ENCODE results near the gene TTC39B.

Gene TTC39B

DNA sequence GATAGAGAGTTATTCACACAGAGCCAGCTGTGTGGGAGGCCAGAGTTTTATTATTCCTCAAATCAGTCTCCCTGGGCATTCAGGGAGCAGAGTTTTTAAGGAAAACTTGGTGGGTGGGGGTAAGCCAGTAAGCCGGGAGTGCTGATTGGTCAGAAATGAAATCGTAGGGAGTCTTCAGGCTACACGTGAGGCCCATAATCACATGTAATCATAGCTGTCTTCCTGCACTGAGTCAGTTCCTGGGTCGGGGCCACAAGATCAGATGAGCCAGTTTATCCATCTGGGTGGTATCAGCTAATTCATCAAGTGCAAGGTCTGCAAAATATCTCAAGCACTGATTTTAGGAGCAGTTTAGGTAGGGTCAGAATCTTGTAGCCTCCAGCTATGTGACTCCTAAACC is 10.8 kb upstream of the TTC39B start:
- Histone ChIP-seq H3K27ac (no peak overlapping the region), H3K4me1 (ENCODE audit: low read depth, poor library complexity, severe bottlenecking) (no peaks in the 10 kb centered on the region), H3K9ac (no peak overlapping the region), H2AFZ (ENCODE audit: low read depth) (no peak overlapping the region), H3K4me3 (IDR thresholded peaks at IDR 0.05; ENCODE audit: insufficient read depth, low read depth, low read length) (no peak overlapping the region), H3K79me2 (ENCODE audit: insufficient read depth, low read depth) (no peaks in the 10 kb centered on the region), H3K27me3 (ENCODE audit: insufficient read depth, low read depth) (no peaks in the 10 kb centered on the region), H3K4me2 (no peak overlapping the region), H4K20me1 (ENCODE audit: insufficient read depth) (no peaks in the 10 kb centered on the region), H3K36me3 (ENCODE audit: insufficient read depth) (no peaks in the 10 kb centered on the region)
- TF ChIP-seq, protein P1, sequence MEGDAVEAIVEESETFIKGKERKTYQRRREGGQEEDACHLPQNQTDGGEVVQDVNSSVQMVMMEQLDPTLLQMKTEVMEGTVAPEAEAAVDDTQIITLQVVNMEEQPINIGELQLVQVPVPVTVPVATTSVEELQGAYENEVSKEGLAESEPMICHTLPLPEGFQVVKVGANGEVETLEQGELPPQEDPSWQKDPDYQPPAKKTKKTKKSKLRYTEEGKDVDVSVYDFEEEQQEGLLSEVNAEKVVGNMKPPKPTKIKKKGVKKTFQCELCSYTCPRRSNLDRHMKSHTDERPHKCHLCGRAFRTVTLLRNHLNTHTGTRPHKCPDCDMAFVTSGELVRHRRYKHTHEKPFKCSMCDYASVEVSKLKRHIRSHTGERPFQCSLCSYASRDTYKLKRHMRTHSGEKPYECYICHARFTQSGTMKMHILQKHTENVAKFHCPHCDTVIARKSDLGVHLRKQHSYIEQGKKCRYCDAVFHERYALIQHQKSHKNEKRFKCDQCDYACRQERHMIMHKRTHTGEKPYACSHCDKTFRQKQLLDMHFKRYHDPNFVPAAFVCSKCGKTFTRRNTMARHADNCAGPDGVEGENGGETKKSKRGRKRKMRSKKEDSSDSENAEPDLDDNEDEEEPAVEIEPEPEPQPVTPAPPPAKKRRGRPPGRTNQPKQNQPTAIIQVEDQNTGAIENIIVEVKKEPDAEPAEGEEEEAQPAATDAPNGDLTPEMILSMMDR (conservative IDR thresholded peaks at IDR 0.05; ENCODE audit: low read depth, low read length) = no peak

DNA sequence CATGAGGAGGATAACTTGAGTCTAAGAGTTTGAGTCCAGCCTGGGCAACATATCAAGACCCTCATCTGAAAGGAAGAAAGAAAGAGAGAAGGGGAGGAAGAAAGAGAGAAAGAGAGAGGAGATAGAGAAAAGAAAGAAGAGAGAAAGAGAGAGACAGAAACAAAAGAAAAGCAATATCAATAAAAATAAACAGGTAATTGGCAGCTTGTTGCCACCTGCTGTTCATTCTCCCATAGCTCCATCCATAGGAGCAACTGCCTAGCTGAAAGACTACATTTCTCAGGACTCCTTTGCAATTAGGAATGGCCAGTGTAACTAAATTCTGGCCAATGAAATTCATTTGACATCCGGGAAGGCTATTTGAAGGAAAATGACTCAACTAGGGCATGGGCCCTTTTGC is 4.6 kb upstream of the TTC39B start:
- Histone ChIP-seq H3K9ac (no peak overlapping the region), H3K27ac (no peak overlapping the region), H4K20me1 (ENCODE audit: insufficient read depth) (no peaks in the 10 kb centered on the region), H3K27me3 (ENCODE audit: insufficient read depth, low read depth) (no peaks in the 10 kb centered on the region), H3K79me2 (ENCODE audit: insufficient read depth, low read depth) (no peaks in the 10 kb centered on the region), H3K4me3 (IDR thresholded peaks at IDR 0.05; ENCODE audit: insufficient read depth, low read depth, low read length) (no peak overlapping the region), H2AFZ (ENCODE audit: low read depth) (no peak overlapping the region), H3K36me3 (ENCODE audit: insufficient read depth) (no peaks in the 10 kb centered on the region), H3K4me2 (no peak overlapping the region), H3K4me1 (ENCODE audit: low read depth, poor library complexity, severe bottlenecking) (no peaks in the 10 kb centered on the region)
- TF ChIP-seq, protein P1 (conservative IDR thresholded peaks at IDR 0.05; ENCODE audit: low read depth, low read length) = no peak

DNA sequence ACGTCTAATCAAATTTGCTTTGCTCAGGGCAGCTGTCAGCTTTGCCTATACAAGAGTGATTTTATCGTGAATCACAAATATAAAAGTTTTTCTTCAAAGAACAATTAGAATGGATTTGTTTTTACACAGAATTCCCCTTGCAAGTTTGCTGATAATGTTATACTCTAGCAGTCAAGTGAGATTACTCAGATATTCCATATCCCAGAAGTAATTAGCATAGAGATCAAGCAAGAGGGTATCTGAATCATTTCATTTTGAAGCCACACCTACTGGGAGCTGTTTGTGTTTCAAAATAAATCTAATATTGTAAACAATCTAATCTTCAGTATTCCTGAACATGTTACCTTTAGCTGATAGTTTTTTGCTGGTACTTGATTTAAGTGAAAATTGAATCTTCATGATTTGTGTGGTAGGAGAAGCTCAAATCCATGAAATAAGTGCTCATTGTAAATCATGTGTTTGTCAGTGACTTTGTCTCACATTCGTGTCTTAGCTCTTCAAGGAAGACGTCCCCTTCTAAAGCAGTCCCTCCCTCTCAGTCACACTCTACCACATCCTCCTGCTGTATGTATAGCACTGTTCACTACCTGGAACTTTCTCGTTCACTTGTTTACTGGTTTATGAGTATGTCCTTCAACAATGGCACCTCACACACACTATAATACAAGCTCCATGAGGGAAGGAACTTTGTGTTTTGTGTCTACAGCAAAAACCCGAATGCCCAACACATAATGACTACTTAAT is 3.3 kb upstream of the TTC39B start:
- no peak overlapping the region for H3K9ac ChIP-seq
- H2AFZ ChIP-seq (ENCODE audit: low read depth) = no peak overlapping the region
- H3K36me3 ChIP-seq (ENCODE audit: insufficient read depth) = no peaks in the 10 kb centered on the region
- H3K4me2 ChIP-seq = no peak overlapping the region
- no peaks in the 10 kb centered on the region for H4K20me1 ChIP-seq (ENCODE audit: insufficient read depth)
- H3K4me1 ChIP-seq (ENCODE audit: low read depth, poor library complexity, severe bottlenecking) = peaks cover 7% of the 10 kb centered on the region
- H3K4me3 ChIP-seq (IDR thresholded peaks at IDR 0.05; ENCODE audit: insufficient read depth, low read depth, low read length) = no peak overlapping the region
- H3K27me3 ChIP-seq (ENCODE audit: insufficient read depth, low read depth) = no peaks in the 10 kb centered on the region
- no peak overlapping the region for H3K27ac ChIP-seq
- TF ChIP-seq, protein P1 (conservative IDR thresholded peaks at IDR 0.05; ENCODE audit: low read depth, low read length) = no peak
- no peaks in the 10 kb centered on the region for H3K79me2 ChIP-seq (ENCODE audit: insufficient read depth, low read depth)

DNA sequence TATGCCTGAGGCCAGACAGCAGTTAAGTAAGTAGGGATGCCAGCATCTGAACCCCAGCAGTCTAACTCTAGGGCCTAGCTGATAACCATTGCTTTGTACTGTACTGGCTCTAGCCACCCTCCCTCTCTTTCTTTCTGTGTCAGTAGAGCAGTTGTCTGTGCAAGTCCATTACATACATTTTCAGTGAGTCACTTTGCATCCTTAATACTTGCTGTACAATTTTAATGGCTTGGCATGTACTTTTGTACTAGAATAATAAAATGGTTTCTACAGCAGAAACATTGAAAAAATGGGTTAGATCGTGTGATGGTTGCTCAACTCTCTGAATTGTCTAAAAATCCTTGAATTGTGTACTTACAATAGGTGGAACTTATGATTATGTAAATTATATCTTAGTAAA is 1.5 kb upstream of the TTC39B start:
- H2AFZ ChIP-seq (ENCODE audit: low read depth) = no peak overlapping the region
- no peak overlapping the region for H3K27ac ChIP-seq
- H3K4me1 ChIP-seq (ENCODE audit: low read depth, poor library complexity, severe bottlenecking) = peaks cover 8% of the 10 kb centered on the region
- no peak overlapping the region for H3K9ac ChIP-seq
- H3K27me3 ChIP-seq (ENCODE audit: insufficient read depth, low read depth) = no peaks in the 10 kb centered on the region
- no peaks in the 10 kb centered on the region for H3K79me2 ChIP-seq (ENCODE audit: insufficient read depth, low read depth)
- no peaks in the 10 kb centered on the region for H4K20me1 ChIP-seq (ENCODE audit: insufficient read depth)
- H3K4me2 ChIP-seq = no peak overlapping the region
- TF ChIP-seq, protein P1 (conservative IDR thresholded peaks at IDR 0.05; ENCODE audit: low read depth, low read length) = no peak
- H3K36me3 ChIP-seq (ENCODE audit: insufficient read depth) = no peaks in the 10 kb centered on the region
- H3K4me3 ChIP-seq (IDR thresholded peaks at IDR 0.05; ENCODE audit: insufficient read depth, low read depth, low read length) = no peak overlapping the region
